ENCODE data around the gene FCHSD2.
"Not testable (repeated sequence)": the region's sequence is repeated elsewhere in the genome, so short reads cannot be mapped to it uniquely, and the experiment has no call there.

FCHSD2 gene

GRCh38 chr11:72925656-72926055 is 216.5 kb downstream of the FCHSD2 start:
- DNase-seq (ENCODE audit: low spot score), result no peak

GRCh38 chr11:72924568-72925190 is 217.4 kb downstream of the FCHSD2 start:
- DNase-seq (ENCODE audit: low spot score), result peak; percentile 20

GRCh38 chr11:72921028-72921716 is 220.9 kb downstream of the FCHSD2 start:
- DNase-seq (ENCODE audit: low spot score), result no peak

- no peak for DNase-seq (ENCODE audit: low spot score)
Observed at GRCh38 chr11:72920001-72920400, 222.1 kb downstream of the FCHSD2 start.

- no peak for DNase-seq (ENCODE audit: low spot score)
Observed at GRCh38 chr11:72918851-72919250, 223.3 kb downstream of the FCHSD2 start.

GRCh38 chr11:72912253-72912652 is 229.9 kb downstream of the FCHSD2 start:
- DNase-seq (ENCODE audit: low spot score), result no peak

GRCh38 chr11:72909558-72910388 is 232.3 kb downstream of the FCHSD2 start:
- not testable (repeated sequence) for DNase-seq (ENCODE audit: low spot score)

GRCh38 chr11:72908032-72908676 is 234.0 kb downstream of the FCHSD2 start:
- DNase-seq (ENCODE audit: low spot score), result no peak

GRCh38 chr11:72904016-72904415 is 238.1 kb downstream of the FCHSD2 start:
- no peak for DNase-seq (ENCODE audit: low spot score)

GRCh38 chr11:72901374-72901773 is 240.7 kb downstream of the FCHSD2 start:
- DNase-seq (ENCODE audit: low spot score), result no peak

- DNase-seq (ENCODE audit: low spot score), result no peak
Observed at GRCh38 chr11:72900013-72900412, 242.1 kb downstream of the FCHSD2 start.

- no peak for DNase-seq (ENCODE audit: low spot score)
Observed at GRCh38 chr11:72899238-72899637, 242.9 kb downstream of the FCHSD2 start.

- DNase-seq (ENCODE audit: low spot score), result no peak
Observed at GRCh38 chr11:72897506-72897905, 244.6 kb downstream of the FCHSD2 start.

- no peak for DNase-seq (ENCODE audit: low spot score)
Observed at GRCh38 chr11:72896431-72896830, 245.7 kb downstream of the FCHSD2 start.

- no peak for DNase-seq (ENCODE audit: low spot score)
Observed at GRCh38 chr11:72890881-72891280, 251.2 kb downstream of the FCHSD2 start.

- no peak for DNase-seq (ENCODE audit: low spot score)
Observed at GRCh38 chr11:72886619-72887018, 255.5 kb downstream of the FCHSD2 start.

GRCh38 chr11:72885749-72886609 is 256.1 kb downstream of the FCHSD2 start:
- no peak for DNase-seq (ENCODE audit: low spot score)

- no peak for DNase-seq (ENCODE audit: low spot score)
Observed at GRCh38 chr11:72876147-72876546, 266.0 kb downstream of the FCHSD2 start.

GRCh38 chr11:72875736-72876135 is 266.4 kb downstream of the FCHSD2 start:
- no peak for DNase-seq (ENCODE audit: low spot score)

- DNase-seq (ENCODE audit: low spot score), result no peak
Observed at GRCh38 chr11:72872012-72872411, 270.1 kb downstream of the FCHSD2 start.

- DNase-seq (ENCODE audit: low spot score), result no peak
Observed at GRCh38 chr11:72871119-72871518, 271.0 kb downstream of the FCHSD2 start.

Data from CD4-positive, alpha-beta T cell treated with Interleukin-6 at 100 ng/mL for 8 hours (primary cell).